C4-2B (cell line): Measurements from ENCODE around the gene KIF20B.
A peak's percentile ranks its signal among the peaks of the same experiment; 100 is the strongest.

Source experiments
- H3K27ac ChIP-seq: fragments of 450-650 bp; 2 replicates; pipeline ENCODE4 v1.5.1; 2017
- CTCF ChIP-seq: fragments of 450-650 bp; conservative IDR thresholded peaks from 2 replicates; pipeline ENCODE4 v1.5.1; 2017; ENCODE audit warnings: mild to moderate bottlenecking
- ZFX ChIP-seq: fragments of 450-650 bp; IDR thresholded peaks from 2 replicates; pipeline ENCODE4 v1.6.1; 2017

KIF20B gene

GRCh38 chr10:89692416-89692815 lies 9.0 kb upstream of the KIF20B start:
- no peak overlapping the region for H3K27ac ChIP-seq
- no peak for TF ChIP-seq ZFX
- no peak for TF ChIP-seq CTCF

GRCh38 chr10:89693176-89693575 lies 8.2 kb upstream of the KIF20B start:
- TF ChIP-seq ZFX = no peak
- TF ChIP-seq CTCF = no peak
- H3K27ac ChIP-seq = no peak overlapping the region

- no peak for TF ChIP-seq CTCF
- TF ChIP-seq ZFX = no peak
- no peak overlapping the region for H3K27ac ChIP-seq
Measured at GRCh38 chr10:89695307-89695706, 6.1 kb upstream of the KIF20B start.

- no peak overlapping the region for H3K27ac ChIP-seq
- TF ChIP-seq CTCF = no peak
- no peak for TF ChIP-seq ZFX
Measured at GRCh38 chr10:89697946-89698345, 3.4 kb upstream of the KIF20B start.

- no peak for TF ChIP-seq ZFX
- no peak for TF ChIP-seq CTCF
- H3K27ac ChIP-seq = no peak overlapping the region
Measured at GRCh38 chr10:89699581-89700064, 1.8 kb upstream of the KIF20B start.

- H3K27ac ChIP-seq = peak overlapping the region; percentile 75
- TF ChIP-seq ZFX (no peak), CTCF (no peak)
Measured at GRCh38 chr10:89700923-89701241, 508 bp upstream of the KIF20B start.

GRCh38 chr10:89702121-89702480 lies 711 bp downstream of the KIF20B start:
- TF ChIP-seq ZFX (no peak), CTCF (no peak)
- peak overlapping the region; percentile 75 for H3K27ac ChIP-seq
